ENCODE results near the gene CYP3A5. TPM values are rescaled to one million over a fixed set of nuclear protein-coding genes. Genes with fewer than 3 reads are reported as not detected.
"Not testable (repeated sequence)": the region's sequence is repeated elsewhere in the genome, so short reads cannot be mapped to it uniquely, and the experiment has no call there.

Gene CYP3A5
- total RNA-seq, 1 experiment from 2014 or later, result not detected

- not testable (repeated sequence) for H3K23me2 ChIP-seq (ENCODE audit: insufficient read length, low read depth, low read length, poor library complexity, severe bottlenecking); H3K14ac ChIP-seq (ENCODE audit: insufficient read depth, low read length); H3K79me1 ChIP-seq (ENCODE audit: insufficient read depth, low read depth, low read length, poor library complexity, severe bottlenecking); H3K18ac ChIP-seq (ENCODE audit: insufficient read length, low read depth, low read length); H3K27me3 Mint-ChIP-seq (ENCODE audit: low read depth); H3K4me3 Mint-ChIP-seq; H3K79me2 ChIP-seq (ENCODE audit: insufficient read depth, low read length); H3K4me2 ChIP-seq (ENCODE audit: insufficient read depth, insufficient read length, low read length); H2BK5ac ChIP-seq (ENCODE audit: insufficient read length, low read length); H3T11ph ChIP-seq (ENCODE audit: low read length); H4K91ac ChIP-seq (ENCODE audit: insufficient read length, low read depth, low read length); H4K5ac ChIP-seq (ENCODE audit: insufficient read length, low read depth, low read length); H4K20me1 ChIP-seq (ENCODE audit: control insufficient read depth, insufficient read depth, insufficient read length); H3K4ac ChIP-seq (ENCODE audit: low read depth, low read length); H3K23ac ChIP-seq (ENCODE audit: insufficient read length, low read depth, low read length); H3K27ac ChIP-seq (ENCODE audit: insufficient read length, low read depth, low read length); H3K9ac ChIP-seq (ENCODE audit: extremely low read depth, insufficient read length, low read length); H2BK120ac ChIP-seq (ENCODE audit: low read depth, low read length, poor library complexity, severe bottlenecking); H2AFZ ChIP-seq (ENCODE audit: low read length); H2BK15ac ChIP-seq (ENCODE audit: low read depth, low read length); H3K9me3 ChIP-seq (ENCODE audit: control insufficient read depth, low read depth, low read length); H3K27ac Mint-ChIP-seq; H2BK12ac ChIP-seq (ENCODE audit: insufficient read length, low read depth, low read length); H2AK5ac ChIP-seq (ENCODE audit: insufficient read length, low read length); H3K4me1 Mint-ChIP-seq; H3K4me1 ChIP-seq (ENCODE audit: insufficient read depth, low read length); H3K27me3 ChIP-seq (ENCODE audit: insufficient read depth, low read length); H4K8ac ChIP-seq (replicated peaks; ENCODE audit: insufficient read length, low read depth, low read length); H3K56ac ChIP-seq (ENCODE audit: insufficient read length, low read depth, low read length); H2BK20ac ChIP-seq (ENCODE audit: low read depth, low read length, poor library complexity, severe bottlenecking); DNase-seq
- Mint-ChIP-seq H3K9me3 (peaks cover 16 to 18% of the 10 kb centered on the region in 2 experiments), H3K36me3 (ENCODE audit: insufficient read depth in 1 of 3, low read depth in 3 of 3) (peaks cover 4 to 12% (median 6%) of the 10 kb centered on the region in 3 experiments; a peak in 6 of 7 replicates)
- no CpG with 5 or more reads among the region's 3 CpGs for WGBS (ENCODE audit: extremely low coverage, insufficient read length, low lambda C conversion rate)
Observed at GRCh38 chr7:99654626-99655025, 25.2 kb downstream of the CYP3A5 start.
